AG09309 (cell line): Measurements from ENCODE around the gene HYAL2.

Source experiments
- DNase-seq: peaks from one replicate; pipeline ENCODE4 v3.0.0-alpha.2; 2010; ENCODE audit warnings: low read depth
- H3K4me3 ChIP-seq: 2 replicates; pipeline ENCODE4 v1.5.1; 2011; ENCODE audit warnings: mild to moderate bottlenecking, low read depth, low read length, moderate library complexity; ENCODE audit not compliant: control insufficient read depth
- TF ChIP-seq, protein P1 (sequence below): IDR thresholded peaks from 2 replicates; pipeline ENCODE4 v1.5.1; 2011; ENCODE audit warnings: mild to moderate bottlenecking, low read depth, low read length, inconsistent platforms; ENCODE audit not compliant: insufficient read depth, control insufficient read depth; ENCODE audit errors: missing control alignments

HYAL2 gene

DNA sequence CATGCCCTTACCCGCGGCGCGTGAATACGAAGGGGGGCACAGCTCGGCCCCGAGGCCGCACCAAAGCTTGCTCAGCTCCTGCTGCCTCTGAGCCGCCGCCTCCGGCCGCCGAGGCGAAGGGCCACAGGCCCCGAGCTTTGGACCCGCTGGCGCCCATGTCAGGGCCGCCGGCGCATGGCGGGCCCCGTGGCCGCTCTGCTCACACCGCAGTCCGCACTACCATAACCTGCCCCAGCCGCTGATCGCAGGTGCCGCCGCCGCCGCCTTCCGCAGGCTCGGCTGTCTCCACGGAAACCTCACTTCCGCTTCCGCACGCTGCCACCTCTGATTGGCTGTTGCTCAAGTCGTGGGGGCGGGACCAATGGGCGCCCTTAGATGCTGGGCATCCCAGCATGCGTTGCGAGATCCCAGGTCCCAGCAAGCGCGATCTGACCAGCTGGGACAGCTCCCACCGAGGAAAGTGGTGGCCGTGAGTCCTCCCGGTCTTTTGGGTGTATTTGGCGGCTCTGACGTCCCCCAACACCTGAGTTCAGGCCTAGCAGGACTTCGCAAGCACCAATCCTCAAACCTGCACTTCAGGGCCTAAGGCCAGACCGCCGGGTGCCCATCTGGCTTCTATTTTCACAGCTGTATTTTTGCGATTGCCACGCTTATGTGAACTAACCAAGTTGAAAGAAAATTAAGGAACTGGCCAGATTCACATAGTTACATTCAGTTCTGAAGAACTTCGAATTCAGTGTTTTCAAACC is 5.6 kb upstream of the HYAL2 start, which contains the start of gene TUSC2:
TUSC2 (minus strand) TSS at position 281 of the 749 bp plus-strand sequence; CDS start at position 157, 124 bp downstream.
- peak within 1 kb of the TSS; percentile 82 for H3K4me3 ChIP-seq
- TF ChIP-seq, protein P1, sequence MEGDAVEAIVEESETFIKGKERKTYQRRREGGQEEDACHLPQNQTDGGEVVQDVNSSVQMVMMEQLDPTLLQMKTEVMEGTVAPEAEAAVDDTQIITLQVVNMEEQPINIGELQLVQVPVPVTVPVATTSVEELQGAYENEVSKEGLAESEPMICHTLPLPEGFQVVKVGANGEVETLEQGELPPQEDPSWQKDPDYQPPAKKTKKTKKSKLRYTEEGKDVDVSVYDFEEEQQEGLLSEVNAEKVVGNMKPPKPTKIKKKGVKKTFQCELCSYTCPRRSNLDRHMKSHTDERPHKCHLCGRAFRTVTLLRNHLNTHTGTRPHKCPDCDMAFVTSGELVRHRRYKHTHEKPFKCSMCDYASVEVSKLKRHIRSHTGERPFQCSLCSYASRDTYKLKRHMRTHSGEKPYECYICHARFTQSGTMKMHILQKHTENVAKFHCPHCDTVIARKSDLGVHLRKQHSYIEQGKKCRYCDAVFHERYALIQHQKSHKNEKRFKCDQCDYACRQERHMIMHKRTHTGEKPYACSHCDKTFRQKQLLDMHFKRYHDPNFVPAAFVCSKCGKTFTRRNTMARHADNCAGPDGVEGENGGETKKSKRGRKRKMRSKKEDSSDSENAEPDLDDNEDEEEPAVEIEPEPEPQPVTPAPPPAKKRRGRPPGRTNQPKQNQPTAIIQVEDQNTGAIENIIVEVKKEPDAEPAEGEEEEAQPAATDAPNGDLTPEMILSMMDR: no peak
- DNase-seq: peak; percentile 72

DNA sequence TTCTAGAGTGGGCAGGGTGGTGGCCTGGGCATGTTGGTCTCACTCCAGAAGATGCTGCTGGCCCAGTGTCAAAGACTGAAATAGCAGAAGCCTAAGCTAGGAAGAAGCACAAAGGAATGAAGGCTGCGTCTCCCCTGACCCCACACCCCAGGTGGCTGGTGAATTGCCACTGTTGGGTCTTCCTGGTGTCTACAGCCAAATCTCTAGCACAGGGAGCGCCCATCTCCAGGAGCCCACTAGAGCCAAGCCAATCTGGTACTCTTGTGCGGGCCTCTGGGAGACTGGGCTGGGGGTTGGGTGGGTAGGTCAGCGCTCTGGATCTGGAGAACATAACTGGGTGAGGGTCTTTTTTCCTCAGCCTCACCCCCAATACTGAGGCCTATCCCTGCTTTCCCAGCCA is 4.6 kb upstream of the HYAL2 start:
- TF ChIP-seq, protein P1: no peak
- DNase-seq: no peak
- H3K4me3 ChIP-seq: peak overlapping the region; percentile 82

- TF ChIP-seq, protein P1: no peak
- DNase-seq: no peak
- no peak overlapping the region for H3K4me3 ChIP-seq
These were observed 3.6 kb upstream of the HYAL2 start for GRCh38 chr3:50326182-50326541.

- TF ChIP-seq, protein P1: no peak
- no peak for DNase-seq
- H3K4me3 ChIP-seq: no peak overlapping the region
These were observed 3.1 kb upstream of the HYAL2 start for GRCh38 chr3:50325497-50326181.

GRCh38 chr3:50325113-50325480 is 2.6 kb upstream of the HYAL2 start:
- no peak for DNase-seq
- no peak overlapping the region for H3K4me3 ChIP-seq
- TF ChIP-seq, protein P1: no peak

- TF ChIP-seq, protein P1: peak; percentile 86
- DNase-seq: no peak
- H3K4me3 ChIP-seq: no peak overlapping the region
These were observed 2.0 kb upstream of the HYAL2 start for GRCh38 chr3:50324351-50325112.
